Measurements from ENCODE around the gene ATPAF2.

The ATPAF2 gene

DNA sequence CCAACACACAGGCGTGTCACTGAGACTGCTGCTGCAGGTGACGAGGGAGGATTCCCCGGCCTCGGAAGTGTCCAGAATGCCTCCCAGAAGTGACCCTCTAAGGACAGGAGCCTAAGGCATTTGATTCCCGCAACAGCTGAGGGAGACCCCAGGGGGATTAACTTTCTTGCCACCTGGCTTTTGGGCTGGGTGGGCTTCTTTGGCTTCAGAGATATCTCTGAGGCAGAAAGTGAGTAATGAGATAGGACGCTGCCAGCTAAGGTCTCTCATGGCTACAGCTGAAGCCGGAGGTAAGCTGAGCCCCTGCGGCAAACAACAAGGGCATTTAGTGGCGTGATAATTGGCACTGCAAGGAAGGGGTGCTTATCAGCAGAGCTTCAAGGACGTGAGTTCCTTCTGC is 49.4 kb downstream of the ATPAF2 start:
- DNase-seq (ENCODE audit: low read depth) = no peak

DNA sequence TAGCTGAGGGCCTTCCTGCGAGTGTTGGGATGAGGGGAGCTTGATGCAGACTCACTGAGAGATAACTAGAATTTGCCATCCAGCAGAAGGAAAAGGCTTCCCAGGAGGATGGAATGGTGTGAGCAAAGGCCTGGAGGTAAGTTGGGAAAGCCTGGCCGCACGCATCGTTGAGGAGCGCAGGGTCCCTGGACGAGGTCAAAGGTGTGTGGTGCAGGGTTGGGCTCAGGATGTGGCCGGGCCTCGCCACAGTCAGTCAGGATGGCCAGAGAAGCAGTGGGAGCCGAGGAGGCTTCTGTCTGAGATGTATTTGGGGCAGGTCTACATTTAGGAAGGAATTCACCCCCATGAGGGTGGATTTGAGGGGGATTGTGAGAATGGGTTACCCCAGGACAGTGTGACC is 49.9 kb downstream of the ATPAF2 start:
- DNase-seq (ENCODE audit: low read depth) = no peak
- H3K4me3 ChIP-seq (ENCODE audit: low read depth, low read length) = no peak overlapping the region

More for the DNA sequence above, 49.4 kb downstream of the ATPAF2 start:
- H3K4me3 ChIP-seq (ENCODE audit: low read depth, low read length) = no peak overlapping the region

DNA sequence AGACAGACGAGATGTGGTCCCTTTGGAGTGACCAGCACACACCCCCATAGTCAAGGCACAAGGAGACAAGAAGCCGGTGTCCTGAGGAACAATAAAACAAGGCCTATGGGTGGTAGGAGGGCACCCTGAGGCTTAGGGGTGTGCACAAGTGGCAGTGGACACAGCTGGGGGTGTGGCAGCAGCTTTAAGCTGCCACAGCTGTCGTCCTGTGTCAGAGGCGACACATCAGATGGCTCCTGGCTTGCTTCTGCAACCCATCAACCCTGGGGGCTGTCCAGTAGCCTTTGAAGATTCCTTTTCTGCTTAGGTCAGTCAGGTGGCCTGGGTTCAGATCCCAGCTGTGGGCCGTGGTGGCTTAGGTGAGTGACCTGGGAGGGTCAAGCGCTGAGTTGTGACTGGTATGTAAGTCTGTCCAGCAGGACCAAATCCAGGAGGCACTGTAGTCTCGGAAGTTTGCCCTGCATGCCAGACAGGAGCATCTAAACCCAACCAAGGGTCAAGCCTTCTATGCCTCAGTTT is 50.5 kb downstream of the ATPAF2 start:
- no peak for DNase-seq (ENCODE audit: low read depth)
- no peak overlapping the region for H3K4me3 ChIP-seq (ENCODE audit: low read depth, low read length)

GRCh38 chr17:17987901-17988300 is 51.1 kb downstream of the ATPAF2 start:
- H3K4me3 ChIP-seq (ENCODE audit: low read depth, low read length) = no peak overlapping the region
- DNase-seq (ENCODE audit: low read depth) = no peak

- H3K4me3 ChIP-seq (ENCODE audit: low read depth, low read length) = no peak overlapping the region
- DNase-seq (ENCODE audit: low read depth) = no peak
Observed at GRCh38 chr17:17987187-17987896, 51.6 kb downstream of the ATPAF2 start.

DNA sequence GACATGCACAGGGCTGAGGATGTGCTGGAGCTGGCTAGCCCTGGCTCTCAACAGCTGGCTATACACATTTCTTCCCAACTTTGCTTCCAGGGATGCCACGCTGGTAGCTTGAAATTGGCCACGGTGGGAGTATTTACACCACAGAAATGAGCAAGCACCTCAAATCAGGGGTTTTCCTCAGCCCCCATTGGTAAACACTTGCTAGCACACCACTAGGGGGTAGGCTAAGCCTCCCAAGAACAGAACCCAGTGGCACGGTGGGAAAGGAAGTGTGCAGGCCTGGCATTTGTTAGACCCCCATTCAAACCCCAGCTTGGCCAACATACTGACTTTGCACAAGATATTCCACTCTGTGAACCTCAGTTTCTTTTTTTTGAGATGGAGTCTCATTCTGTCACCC is 53.4 kb downstream of the ATPAF2 start:
- no peak overlapping the region for H3K4me3 ChIP-seq (ENCODE audit: low read depth, low read length)
- no peak for DNase-seq (ENCODE audit: low read depth)

DNA sequence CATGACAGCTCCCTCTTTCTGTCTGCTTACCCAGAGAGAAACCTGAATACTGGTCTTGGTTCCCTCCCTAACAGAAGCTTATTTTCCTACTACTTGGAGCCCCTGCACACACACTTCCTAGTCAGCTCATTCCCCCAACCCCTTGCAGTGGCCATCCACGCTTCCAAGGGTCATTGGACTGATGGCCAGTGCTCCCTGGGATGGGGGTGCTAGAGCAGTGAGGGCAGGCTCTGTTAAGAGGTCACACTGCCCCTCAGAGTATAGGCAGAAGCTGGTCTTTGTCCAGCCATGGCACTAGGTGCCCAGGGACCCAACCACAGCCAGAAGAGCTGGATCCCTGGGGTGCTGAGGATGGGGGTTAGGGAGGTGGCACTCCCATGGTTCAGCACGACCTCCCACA is 53.8 kb downstream of the ATPAF2 start:
- no peak overlapping the region for H3K4me3 ChIP-seq (ENCODE audit: low read depth, low read length)
- no peak for DNase-seq (ENCODE audit: low read depth)

GRCh38 chr17:17983776-17984175 is 55.2 kb downstream of the ATPAF2 start:
- H3K4me3 ChIP-seq (ENCODE audit: low read depth, low read length) = no peak overlapping the region
- no peak for DNase-seq (ENCODE audit: low read depth)

- no peak overlapping the region for H3K4me3 ChIP-seq (ENCODE audit: low read depth, low read length)
- DNase-seq (ENCODE audit: low read depth) = no peak
Observed at GRCh38 chr17:17983376-17983775, 55.6 kb downstream of the ATPAF2 start.

- no peak overlapping the region for H3K4me3 ChIP-seq (ENCODE audit: low read depth, low read length)
- no peak for DNase-seq (ENCODE audit: low read depth)
Observed at GRCh38 chr17:17982801-17983200, 56.2 kb downstream of the ATPAF2 start.

DNA sequence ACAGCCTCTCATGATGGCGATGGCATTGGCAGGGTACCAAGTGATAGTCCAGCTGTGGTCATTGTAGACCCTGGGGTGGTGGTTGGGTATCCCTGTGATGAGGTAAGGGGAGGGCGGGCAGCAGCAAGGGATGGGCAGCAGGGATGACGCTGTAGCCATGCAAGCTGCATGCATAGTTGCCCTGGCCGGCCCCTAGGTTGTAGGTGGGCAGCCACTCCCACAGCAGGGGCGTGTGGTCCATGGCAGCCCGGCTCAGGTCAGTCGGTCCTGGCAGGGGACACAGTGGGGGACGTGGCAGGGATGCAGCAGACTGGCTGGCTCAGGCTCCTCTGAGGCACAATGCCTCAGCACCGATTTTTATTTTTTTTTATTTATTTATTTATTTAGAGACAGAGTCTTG is 57.6 kb downstream of the ATPAF2 start:
- no peak for DNase-seq (ENCODE audit: low read depth)
- no peak overlapping the region for H3K4me3 ChIP-seq (ENCODE audit: low read depth, low read length)

DNA sequence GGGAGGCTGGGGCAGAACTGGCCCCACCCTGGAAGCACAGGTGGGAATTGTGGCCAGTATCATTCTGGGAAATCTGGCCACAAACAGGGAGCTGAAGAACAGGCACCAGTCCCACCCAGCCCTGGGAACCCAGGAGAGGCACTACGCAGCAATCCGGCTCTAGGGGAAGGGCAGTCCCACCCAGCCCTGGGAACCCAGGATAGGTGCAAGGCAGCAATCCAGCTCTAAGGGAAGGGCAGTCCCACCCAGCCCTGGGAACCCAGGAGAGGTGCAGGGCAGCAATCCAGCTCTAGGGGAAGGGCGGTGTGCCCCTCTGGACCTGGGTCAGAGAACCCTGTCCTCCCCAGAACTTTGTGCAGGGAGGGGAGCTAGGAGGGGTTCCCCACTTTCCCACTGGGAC is 59.2 kb downstream of the ATPAF2 start:
- no peak overlapping the region for H3K4me3 ChIP-seq (ENCODE audit: low read depth, low read length)
- no peak for DNase-seq (ENCODE audit: low read depth)

GRCh38 chr17:17978481-17979424 is 60.2 kb downstream of the ATPAF2 start:
- no peak for DNase-seq (ENCODE audit: low read depth)

DNA sequence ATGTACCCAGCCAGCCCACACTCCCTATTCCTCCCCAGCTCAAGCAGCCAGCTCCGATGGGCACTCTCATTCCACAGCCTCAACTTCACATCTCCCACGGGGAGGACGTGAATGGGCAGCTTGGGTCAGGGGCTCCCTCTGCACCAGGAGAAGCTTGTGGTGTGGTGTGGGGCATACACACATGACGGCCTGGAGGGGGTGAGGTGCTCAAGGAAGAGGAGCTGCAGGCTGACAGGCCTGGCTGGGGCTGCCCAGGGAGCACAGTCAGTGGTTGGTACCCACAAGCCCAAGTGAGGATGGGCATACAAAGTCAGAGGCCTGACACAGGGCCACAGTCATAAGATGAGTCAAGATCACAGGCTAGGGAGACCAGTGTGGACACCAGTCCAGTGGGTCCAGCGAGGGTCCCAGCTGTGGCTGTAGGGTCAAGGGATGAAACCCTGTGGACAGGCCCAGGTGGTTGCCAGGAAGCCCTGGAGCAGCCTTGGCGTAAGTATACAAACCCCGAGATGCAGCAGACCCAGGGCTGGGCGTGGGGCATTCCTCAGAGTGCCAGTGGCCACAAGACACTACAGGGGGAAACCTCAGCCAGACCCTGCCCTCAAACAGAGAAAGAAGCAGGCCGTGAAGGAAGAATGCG is 61.9 kb downstream of the ATPAF2 start:
- no peak for DNase-seq (ENCODE audit: low read depth)

More at GRCh38 chr17:17978481-17979424, 60.2 kb downstream of the ATPAF2 start:
- H3K4me3 ChIP-seq (ENCODE audit: low read depth, low read length) = no peak overlapping the region

GRCh38 chr17:17975436-17975835 is 63.5 kb downstream of the ATPAF2 start:
- DNase-seq (ENCODE audit: low read depth) = no peak
- no peak overlapping the region for H3K4me3 ChIP-seq (ENCODE audit: low read depth, low read length)

More for the DNA sequence above, 61.9 kb downstream of the ATPAF2 start:
- no peak overlapping the region for H3K4me3 ChIP-seq (ENCODE audit: low read depth, low read length)

- DNase-seq (ENCODE audit: low read depth) = no peak
- H3K4me3 ChIP-seq (ENCODE audit: low read depth, low read length) = peak overlapping the region; percentile 74
Observed at GRCh38 chr17:17972952-17973254, 66.1 kb downstream of the ATPAF2 start.

- peak; percentile 100 for DNase-seq (ENCODE audit: low read depth)
- peak within 1 kb of the TSS; percentile 80 for H3K4me3 ChIP-seq (ENCODE audit: low read depth, low read length)
Observed at GRCh38 chr17:17972126-17972951, 66.6 kb downstream of the ATPAF2 start, which contains the start of the genes DRC3 and TOM1L2. TSS of gene DRC3 (plus strand) at chr17:17972862. CDS start at chr17:17977599, 4,737 bp downstream. TSS of gene TOM1L2 (minus strand) at chr17:17972400. CDS start at chr17:17972313, 87 bp downstream.

GRCh38 chr17:17971431-17972125 is 67.4 kb downstream of the ATPAF2 start:
- H3K4me3 ChIP-seq (ENCODE audit: low read depth, low read length) = peak overlapping the region; percentile 80
- no peak for DNase-seq (ENCODE audit: low read depth)
